ENCODE results near the gene EIF3D. TPM values are rescaled to one million over a fixed set of nuclear protein-coding genes. Genes with fewer than 3 reads are reported as not detected.

Gene EIF3D
- total RNA-seq, 1 donor from 2014 or later: 285 TPM

GRCh38 chr22:36480941-36481392 lies 48.0 kb downstream of the EIF3D start:
- peak overlapping the region; percentile 91 for H3K27ac Mint-ChIP-seq
- TF ChIP-seq, protein P1, sequence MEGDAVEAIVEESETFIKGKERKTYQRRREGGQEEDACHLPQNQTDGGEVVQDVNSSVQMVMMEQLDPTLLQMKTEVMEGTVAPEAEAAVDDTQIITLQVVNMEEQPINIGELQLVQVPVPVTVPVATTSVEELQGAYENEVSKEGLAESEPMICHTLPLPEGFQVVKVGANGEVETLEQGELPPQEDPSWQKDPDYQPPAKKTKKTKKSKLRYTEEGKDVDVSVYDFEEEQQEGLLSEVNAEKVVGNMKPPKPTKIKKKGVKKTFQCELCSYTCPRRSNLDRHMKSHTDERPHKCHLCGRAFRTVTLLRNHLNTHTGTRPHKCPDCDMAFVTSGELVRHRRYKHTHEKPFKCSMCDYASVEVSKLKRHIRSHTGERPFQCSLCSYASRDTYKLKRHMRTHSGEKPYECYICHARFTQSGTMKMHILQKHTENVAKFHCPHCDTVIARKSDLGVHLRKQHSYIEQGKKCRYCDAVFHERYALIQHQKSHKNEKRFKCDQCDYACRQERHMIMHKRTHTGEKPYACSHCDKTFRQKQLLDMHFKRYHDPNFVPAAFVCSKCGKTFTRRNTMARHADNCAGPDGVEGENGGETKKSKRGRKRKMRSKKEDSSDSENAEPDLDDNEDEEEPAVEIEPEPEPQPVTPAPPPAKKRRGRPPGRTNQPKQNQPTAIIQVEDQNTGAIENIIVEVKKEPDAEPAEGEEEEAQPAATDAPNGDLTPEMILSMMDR (IDR thresholded peaks at IDR 0.05): no peak
- ChIA-PET POLR2A (interaction anchor here (0.6 to 2.8 kb wide), 26 partner anchors 10 to 242 kb away, joined by 3 to 40 read pairs (median 6); partner anchors contain the start of genes APOL2, EIF3D and FOXRED2), CTCF (interaction anchor here (2.1 to 3.0 kb wide), 2 partner anchors 10 to 26 kb away, joined by 6 to 18 read pairs; partner anchors contain the start of gene FOXRED2)
- DNase-seq: no peak
- ATAC-seq (ENCODE audit: low read depth): no peak
- no peaks in the 10 kb centered on the region for H3K27me3 Mint-ChIP-seq
- H3K36me3 Mint-ChIP-seq (ENCODE audit: low read depth): peaks cover 37% of the 10 kb centered on the region
- peaks cover 18% of the 10 kb centered on the region for H3K4me1 Mint-ChIP-seq
- peak overlapping the region; percentile 92 for H3K4me3 Mint-ChIP-seq
- intact Hi-C loops (cut with micrococcal nuclease): loop anchor here (1.0 kb wide), 4 partner anchors 26 to 93 kb away; partner anchors contain the start of genes EIF3D and FOXRED2
- no peaks in the 10 kb centered on the region for H3K9me3 Mint-ChIP-seq

DNA sequence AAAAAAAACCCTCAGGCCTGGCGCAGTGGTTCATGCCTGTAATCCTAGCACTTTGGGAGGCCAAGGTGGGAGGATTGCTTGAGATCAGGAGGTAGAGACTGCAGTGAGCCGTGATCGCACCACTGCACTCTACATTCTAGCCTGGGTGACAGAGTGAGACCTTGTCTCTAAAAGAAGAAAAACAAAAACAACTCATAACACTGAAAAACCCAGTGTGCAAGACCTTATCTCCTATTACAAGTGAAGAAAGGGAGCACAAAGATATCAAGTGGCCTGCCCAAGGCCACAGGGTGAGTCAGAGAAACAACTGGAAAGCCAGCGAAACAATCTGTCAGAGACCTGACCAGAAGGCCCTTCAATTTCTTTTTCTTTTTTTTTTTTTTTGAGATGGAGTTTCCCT lies 50.0 kb downstream of the EIF3D start:
- Mint-ChIP-seq H3K4me1 (peaks cover 18% of the 10 kb centered on the region), H3K4me3 (no peak overlapping the region), H3K27me3 (no peaks in the 10 kb centered on the region), H3K9me3 (no peaks in the 10 kb centered on the region), H3K36me3 (ENCODE audit: low read depth) (peaks cover 56% of the 10 kb centered on the region), H3K27ac (no peak overlapping the region)
- TF ChIP-seq, protein P1 (IDR thresholded peaks at IDR 0.05): no peak
- ATAC-seq (ENCODE audit: low read depth): no peak
- DNase-seq: no peak
- POLR2A ChIA-PET: no interaction called here
- intact Hi-C loops (cut with micrococcal nuclease): no loop called here
- CTCF ChIA-PET: no interaction called here

DNA sequence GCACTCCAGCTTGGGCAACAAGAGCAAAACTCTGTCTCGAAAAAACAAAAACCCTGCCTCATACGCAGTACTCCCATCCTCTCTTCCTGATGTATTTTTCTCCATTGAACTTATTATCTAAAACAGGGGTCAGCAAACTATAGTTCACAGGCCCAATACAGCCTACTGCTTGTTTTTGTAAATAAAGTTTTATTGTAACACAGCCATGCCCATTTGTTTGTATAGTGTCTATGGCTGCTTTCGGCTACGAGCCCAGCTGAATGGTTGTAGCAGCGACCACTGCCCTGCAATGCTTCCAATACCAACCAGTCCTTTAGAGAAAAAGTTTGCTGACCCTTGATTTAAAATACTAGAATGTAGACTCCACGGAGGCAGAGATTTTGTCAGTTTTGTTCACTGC lies 53.6 kb downstream of the EIF3D start:
- ChIA-PET CTCF (interaction anchor here (1.2 to 1.7 kb wide), 2 partner anchors 147 to 175 kb away, joined by 3 read pairs; no protein-coding TSS in a partner anchor), POLR2A (no interaction called here)
- Mint-ChIP-seq H3K36me3 (ENCODE audit: low read depth) (peaks cover 81% of the 10 kb centered on the region), H3K4me1 (peaks cover 4% of the 10 kb centered on the region), H3K4me3 (no peak overlapping the region), H3K27me3 (no peaks in the 10 kb centered on the region), H3K27ac (no peak overlapping the region), H3K9me3 (no peaks in the 10 kb centered on the region)
- intact Hi-C loops (cut with micrococcal nuclease): no loop called here
- DNase-seq: no peak
- ATAC-seq (ENCODE audit: low read depth): no peak
- TF ChIP-seq, protein P1 (IDR thresholded peaks at IDR 0.05): no peak

DNA sequence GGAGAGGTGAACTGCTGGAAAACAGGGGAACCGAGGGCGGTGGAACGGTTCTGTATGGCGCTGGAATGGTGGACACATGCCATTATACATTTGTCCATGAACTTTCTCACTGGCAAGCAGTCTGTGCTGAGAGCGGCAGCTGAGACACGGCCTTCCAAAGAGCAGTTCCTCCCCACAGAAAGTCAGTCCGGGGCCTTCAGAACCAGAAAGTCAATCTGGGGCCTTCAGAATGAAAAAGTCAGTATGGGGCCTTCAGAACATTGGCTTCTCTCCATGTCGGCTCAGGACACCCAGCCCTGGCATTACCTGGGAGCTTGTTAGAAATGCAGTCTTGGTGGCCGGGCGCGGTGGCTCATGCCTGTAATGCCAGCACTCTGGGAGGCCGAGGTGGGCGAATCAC lies 56.3 kb downstream of the EIF3D start:
- Mint-ChIP-seq H3K4me1 (peaks cover 6% of the 10 kb centered on the region), H3K27ac (no peak overlapping the region), H3K4me3 (no peak overlapping the region), H3K27me3 (no peaks in the 10 kb centered on the region), H3K9me3 (no peaks in the 10 kb centered on the region), H3K36me3 (ENCODE audit: low read depth) (peaks cover 67% of the 10 kb centered on the region)
- CTCF ChIA-PET: interaction anchor here (8.5 kb wide), 1 partner anchor 172 kb away, joined by 144 read pairs; no protein-coding TSS in a partner anchor
- POLR2A ChIA-PET: no interaction called here
- TF ChIP-seq, protein P1 (IDR thresholded peaks at IDR 0.05): no peak
- intact Hi-C loops (cut with micrococcal nuclease): loop anchor here (5.0 kb wide), 1 partner anchor 275 kb away; no protein-coding TSS in a partner anchor
- no peak for DNase-seq
- ATAC-seq (ENCODE audit: low read depth): no peak

GRCh38 chr22:36471341-36471821 lies 57.6 kb downstream of the EIF3D start:
- no peak for ATAC-seq (ENCODE audit: low read depth)
- ChIA-PET CTCF (interaction anchor here (0.9 to 8.5 kb wide), 19 partner anchors 11 to 193 kb away, joined by 3 to 144 read pairs (median 8); partner anchors contain the start of gene TXN2), POLR2A (interaction anchor here (0.6 to 2.0 kb wide), 6 partner anchors 8 to 186 kb away, joined by 3 to 20 read pairs (median 6); partner anchors contain the start of gene TXN2)
- Mint-ChIP-seq H3K4me1 (peaks cover 6% of the 10 kb centered on the region), H3K36me3 (ENCODE audit: low read depth) (peaks cover 64% of the 10 kb centered on the region), H3K4me3 (no peak overlapping the region), H3K27ac (no peak overlapping the region), H3K27me3 (no peaks in the 10 kb centered on the region), H3K9me3 (no peaks in the 10 kb centered on the region)
- no peak for DNase-seq
- intact Hi-C loops (cut with micrococcal nuclease): loop anchor here (5.0 kb wide), 1 partner anchor 274 kb away; no protein-coding TSS in a partner anchor
- TF ChIP-seq, protein P1 (IDR thresholded peaks at IDR 0.05): no peak
